HG02870 (cell line): ENCODE data around the gene MVP.
"Not testable (repeated sequence)": the region's sequence is repeated elsewhere in the genome, so short reads cannot be mapped to it uniquely, and the experiment has no call there.

Source experiments
- ATAC-seq: cut with Tn5 transposase; IDR thresholded peaks from one replicate; pipeline ENCODE4 v1.9.1; 2021; ENCODE audit warnings: mild to moderate bottlenecking, moderate library complexity; ENCODE audit not compliant: unreplicated experiment

The MVP gene

DNA sequence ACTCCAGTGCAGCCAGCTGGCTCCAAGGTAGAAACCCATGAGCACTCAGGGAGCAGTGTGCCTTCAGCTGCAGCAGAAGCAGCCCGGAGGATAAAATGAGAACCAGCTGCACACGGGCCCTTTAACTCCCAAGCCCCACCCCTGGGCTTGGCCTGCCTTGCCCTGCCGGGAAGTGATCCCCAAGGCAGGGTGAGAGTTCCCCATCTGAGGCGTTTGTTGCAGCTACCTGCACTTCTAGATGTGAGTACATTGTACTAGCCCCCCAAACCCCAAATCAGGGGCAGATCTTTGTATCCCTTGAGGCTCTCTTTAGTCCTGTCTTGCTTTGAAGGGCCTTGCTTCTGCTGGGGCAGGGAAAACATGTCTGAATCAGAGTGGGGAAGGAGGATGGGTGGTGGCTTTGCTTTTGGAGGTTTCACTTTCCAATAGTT is at the start of gene MVP:
Gene MVP (plus strand): TSS at position 192 of the 431 bp plus-strand sequence. CDS start 10,088 bp downstream, outside the sequence.
- ATAC-seq: no peak

DNA sequence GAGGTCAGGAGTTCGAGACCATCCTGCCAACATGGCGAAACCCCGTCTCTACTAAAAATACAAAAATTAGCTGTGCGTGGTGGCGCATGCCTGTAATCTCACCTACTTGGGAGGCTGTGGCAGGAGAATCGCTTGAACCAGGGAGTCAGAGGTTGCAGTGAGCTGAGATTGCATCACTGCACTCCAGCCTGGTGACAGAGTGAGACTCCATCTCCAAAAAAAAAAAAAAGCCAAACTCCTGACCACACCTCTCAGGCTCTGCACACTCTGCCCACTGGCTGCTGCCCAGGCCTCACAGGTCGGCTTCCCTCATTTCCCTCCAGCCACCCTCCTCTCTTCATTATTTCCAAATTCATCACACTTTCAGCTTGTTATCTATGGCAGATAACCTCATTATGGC is 47.9 kb upstream of the MVP start:
- not testable (repeated sequence) for ATAC-seq

DNA sequence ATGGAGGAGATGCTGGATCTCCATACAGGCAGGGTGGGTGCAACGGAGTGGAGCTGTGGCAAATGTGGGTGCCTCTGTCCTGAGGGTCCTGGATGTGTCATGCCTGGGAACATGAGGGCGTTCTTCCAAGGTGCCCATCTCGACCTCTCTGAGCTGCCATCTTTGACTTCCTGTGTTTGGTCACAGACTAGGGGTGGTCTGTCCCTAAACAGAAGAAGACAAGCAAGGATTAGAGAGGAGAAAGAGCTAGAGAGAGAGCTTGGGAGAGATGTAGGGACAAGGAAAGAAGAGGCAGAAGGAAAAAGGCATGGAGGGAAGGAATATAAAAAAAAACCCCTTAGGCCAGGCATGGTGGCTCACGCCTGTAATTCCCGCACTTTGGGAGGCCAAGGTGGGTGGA is 45.5 kb upstream of the MVP start:
- no peak for ATAC-seq

GRCh38 chr16:29775742-29776408 is 44.4 kb upstream of the MVP start:
- ATAC-seq: no peak

GRCh38 chr16:29777576-29778350 is 42.5 kb upstream of the MVP start, which contains the start of gene ZG16:
ZG16 (plus strand) TSS chr16:29778256; CDS start chr16:29779267, 1,011 bp downstream.
- no peak for ATAC-seq

DNA sequence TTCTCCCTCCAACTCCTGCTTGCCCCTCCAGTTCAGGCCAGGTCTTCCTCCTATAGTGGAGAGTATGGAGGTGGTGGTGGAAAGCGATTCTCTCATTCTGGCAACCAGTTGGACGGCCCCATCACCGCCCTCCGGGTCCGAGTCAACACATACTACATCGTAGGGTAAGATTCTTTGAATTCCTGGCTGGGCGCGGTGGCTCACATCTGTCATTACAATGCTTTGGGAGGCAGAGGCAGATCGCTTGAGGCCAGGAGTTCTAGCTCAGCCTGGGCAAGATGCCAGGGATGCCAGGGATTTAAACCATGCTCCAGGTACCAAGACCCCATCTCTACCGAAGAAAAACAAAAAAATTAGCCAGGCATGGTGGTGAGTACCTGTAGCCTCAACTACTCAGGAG is 40.8 kb upstream of the MVP start:
- no peak for ATAC-seq

DNA sequence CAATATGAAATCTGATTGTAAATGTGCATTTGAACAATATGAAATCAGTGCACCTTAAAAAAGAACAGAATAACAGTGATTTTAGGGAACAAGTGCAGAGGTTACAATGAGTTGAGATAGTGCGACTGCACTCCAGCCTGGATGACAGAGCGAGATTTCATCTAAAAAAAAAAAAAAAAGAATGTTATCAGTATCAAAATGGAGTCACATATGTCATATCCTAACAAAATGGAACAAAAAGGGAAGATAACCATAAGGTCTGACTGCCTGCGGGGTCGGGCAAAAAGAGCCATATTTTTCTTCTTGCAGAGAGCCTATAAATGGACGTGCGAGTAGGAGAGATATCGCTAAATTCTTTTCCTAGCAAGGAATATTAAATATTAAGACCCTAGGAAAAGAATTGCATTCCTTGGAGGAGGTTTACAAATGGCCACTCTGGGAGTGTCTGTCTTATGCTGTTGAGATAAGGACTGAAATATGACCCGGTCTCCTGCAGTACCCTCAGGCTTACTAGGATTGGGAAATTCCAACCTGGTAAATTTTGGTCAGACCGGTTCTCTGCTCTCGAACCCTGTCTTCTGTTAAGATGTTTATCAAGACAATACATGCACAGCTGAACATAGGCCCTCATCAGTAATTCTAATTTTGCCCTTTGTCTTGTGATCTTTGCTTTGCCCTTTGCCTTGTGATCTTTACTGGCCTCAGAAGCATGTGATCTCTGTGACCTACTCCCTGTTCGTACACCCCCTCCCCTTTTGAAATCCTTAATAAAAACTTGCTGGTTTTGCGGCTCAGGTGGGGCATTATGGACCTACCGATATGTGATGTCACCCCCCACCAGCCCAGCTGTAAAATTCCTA is 36.9 kb upstream of the MVP start:
- not testable (repeated sequence) for ATAC-seq

DNA sequence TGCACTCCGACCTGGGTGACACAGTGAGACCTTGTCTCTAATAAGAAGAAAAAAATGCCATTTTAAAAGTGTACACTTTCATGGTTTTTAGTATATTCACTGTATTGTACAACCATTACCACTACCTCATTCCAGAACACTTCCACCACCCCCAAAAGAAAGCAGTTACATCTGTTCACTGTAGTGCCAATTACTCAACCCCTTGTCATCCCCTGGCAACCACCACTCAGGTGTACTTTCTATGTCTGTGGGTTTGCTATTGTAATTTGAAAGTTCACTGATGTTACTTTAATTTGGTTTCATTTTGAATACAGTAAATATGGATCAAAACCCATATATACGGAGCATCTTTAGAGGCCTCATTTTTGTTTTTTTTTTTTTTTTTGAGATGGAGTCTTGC is 36.1 kb upstream of the MVP start:
- ATAC-seq: no peak

DNA sequence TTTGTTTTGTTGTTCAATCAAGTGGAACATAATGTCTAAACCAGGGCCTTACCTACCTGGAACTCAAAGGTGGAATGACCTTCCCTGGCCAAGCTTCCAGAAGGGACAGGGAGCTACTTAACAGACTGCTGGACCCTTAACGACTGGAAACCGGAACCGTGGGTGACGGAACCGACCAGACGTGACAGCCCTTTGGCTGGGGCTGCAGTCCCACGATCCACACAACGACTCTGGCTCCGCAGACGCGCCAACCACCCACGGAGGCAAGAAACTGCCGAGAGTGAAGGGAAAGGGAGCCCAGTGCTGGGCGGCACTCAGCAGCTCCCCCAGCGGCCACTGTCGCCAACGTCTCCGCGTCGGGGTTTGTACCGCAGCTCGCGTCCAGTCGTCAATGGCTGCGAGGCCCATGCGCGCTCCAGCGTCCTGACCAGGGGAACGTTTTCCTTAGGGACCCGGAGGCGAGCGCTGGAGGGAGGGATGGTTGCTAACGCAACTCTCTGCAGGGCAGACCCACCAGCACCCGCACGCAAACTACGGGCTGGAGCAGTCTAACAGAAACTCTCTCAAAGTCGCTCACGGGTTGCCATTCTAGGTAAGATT is 35.3 kb upstream of the MVP start:
- no peak for ATAC-seq

DNA sequence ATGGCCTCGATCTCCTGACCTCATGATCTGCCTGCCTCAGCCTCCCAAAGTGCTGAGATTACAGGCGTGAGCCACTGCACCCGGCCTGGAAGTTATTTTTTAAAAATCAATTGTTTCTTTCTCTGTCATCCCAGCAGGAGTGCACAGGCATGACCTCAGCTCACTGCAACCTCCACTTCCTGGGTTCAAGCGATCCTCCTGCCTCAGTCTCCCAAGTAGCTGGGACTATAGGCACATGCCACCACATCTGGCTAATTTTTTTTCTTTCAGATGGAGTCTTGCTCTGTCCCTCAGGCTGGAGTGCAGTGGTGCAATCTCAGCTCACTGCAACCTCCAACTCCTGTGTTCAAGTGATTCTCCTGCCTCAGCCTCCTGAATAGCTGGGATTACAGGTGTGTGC is 33.1 kb upstream of the MVP start:
- ATAC-seq: not testable (repeated sequence)

- no peak for ATAC-seq
Observed at GRCh38 chr16:29789775-29790182, 30.5 kb upstream of the MVP start.

DNA sequence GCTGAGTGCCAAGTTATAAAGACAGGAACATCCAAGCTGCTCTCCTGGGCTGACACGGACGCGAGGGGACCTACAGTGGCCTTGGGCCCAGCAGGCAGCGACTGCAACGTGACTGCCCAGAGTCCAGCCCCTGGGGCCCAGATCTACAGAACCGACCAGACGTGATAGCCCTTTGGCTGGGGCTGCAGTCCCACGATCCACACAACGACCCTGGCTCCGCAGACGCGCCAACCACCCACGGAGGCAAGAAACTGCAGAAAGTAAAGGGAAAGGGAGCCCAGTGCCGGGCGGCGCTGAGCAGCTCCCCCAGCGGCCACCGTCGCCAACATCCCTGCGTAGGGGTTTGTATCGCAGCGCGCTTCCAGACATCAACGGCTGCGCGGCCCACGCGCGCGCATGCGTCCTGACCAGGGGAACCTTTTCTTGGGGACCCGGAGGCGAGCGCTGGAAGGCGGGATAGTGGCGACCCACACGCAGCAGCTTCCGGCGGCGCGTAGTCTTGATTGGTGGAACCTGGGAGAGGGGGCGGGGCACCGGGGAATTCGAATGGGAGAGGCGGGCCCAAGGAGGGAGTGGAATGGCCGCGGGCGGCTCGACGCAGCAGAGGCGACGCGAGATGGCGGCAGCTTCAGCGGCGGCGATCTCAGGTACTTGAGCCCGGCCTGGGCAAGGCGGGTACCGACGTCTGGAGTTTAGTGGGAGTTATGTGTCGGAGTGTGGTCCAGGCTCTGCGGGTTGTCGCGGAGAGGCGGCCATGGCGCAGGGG is 29.9 kb upstream of the MVP start, which contains the start of gene KIF22:
Gene KIF22 (plus strand): TSS at position 569 of the 766 bp plus-strand sequence. CDS start 9 bp downstream, at position 578.
- ATAC-seq: peak; percentile 89

- ATAC-seq: no peak
Observed at GRCh38 chr16:29790949-29791844, 29.1 kb upstream of the MVP start.

- no peak for ATAC-seq
Observed at GRCh38 chr16:29791845-29792807, 28.1 kb upstream of the MVP start.

GRCh38 chr16:29793153-29793552 is 27.1 kb upstream of the MVP start:
- not testable (repeated sequence) for ATAC-seq

DNA sequence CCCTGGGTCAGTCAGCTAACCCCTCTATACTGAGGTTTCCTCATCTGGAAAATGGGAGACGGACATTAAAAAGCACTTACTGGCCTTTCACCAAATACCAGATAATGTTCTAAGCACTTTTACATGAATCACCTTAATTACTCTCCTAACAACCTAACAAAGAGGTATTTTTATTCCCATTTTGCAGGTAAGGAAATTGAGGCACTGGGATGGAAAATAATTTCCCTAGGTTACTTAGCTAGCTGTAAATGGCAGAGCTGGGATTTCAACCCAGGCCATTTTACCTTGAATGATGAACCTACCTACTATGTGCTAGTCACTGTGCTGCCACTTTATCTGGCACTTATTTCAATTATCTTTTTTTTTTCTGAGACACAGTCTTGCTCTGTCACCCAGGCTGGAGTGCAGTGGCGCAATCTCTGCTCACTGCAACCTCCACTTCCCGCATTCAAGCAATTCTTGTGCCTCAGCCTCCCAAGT is 26.0 kb upstream of the MVP start:
- ATAC-seq: no peak

DNA sequence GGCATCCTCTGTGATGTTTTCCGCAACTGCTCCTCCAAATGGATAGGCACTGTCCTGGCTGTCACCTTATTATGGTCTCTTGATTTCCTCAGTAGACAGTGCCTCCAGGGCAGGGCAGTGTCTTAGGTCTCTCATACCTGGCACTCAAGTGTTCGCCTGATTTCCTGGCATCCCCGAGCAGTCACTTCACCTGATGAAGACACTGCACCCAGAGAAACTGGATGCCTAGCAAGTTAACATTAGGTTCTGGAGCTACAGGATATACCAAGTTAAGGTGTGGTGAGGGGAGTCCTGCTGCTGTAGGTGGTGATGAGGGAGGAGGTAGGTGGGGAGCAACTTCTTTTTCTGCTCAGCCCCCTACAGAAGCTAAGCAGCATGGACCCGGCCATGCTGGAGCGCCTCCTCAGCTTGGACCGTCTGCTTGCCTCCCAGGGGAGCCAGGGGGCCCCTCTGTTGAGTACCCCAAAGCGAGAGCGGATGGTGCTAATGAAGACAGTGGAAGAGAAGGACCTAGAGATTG is 17.8 kb upstream of the MVP start:
- no peak for ATAC-seq
